SKM-1 treated with dmso at 0.1 percent for 144 hours (cell line): Measurements from ENCODE around the gene NELFB.
A peak's percentile ranks its signal among the peaks of the same experiment; 100 is the strongest.

Experiments used
- DNase-seq: peaks from one replicate; lab custom pipeline; 2025; ENCODE audit not compliant: unreplicated experiment; lab: John Stamatoyannopoulos, UW

NELFB gene

GRCh38 chr9:137302449-137303150 lies 47.5 kb downstream of the NELFB start:
- peak; percentile 61 for DNase-seq

- DNase-seq = no peak
Observed at GRCh38 chr9:137303151-137303892, 48.2 kb downstream of the NELFB start.

GRCh38 chr9:137303893-137304382 lies 48.8 kb downstream of the NELFB start:
- DNase-seq = no peak

- no peak for DNase-seq
Observed at GRCh38 chr9:137304383-137305059, 49.4 kb downstream of the NELFB start.

- DNase-seq = no peak
Observed at GRCh38 chr9:137305060-137305797, 50.1 kb downstream of the NELFB start.

- no peak for DNase-seq
Observed at GRCh38 chr9:137305798-137306065, 50.6 kb downstream of the NELFB start.

GRCh38 chr9:137306066-137306849 lies 51.1 kb downstream of the NELFB start:
- no peak for DNase-seq

GRCh38 chr9:137306850-137307254 lies 51.7 kb downstream of the NELFB start:
- no peak for DNase-seq

GRCh38 chr9:137307255-137308056 lies 52.3 kb downstream of the NELFB start:
- no peak for DNase-seq

- DNase-seq = no peak
Observed at GRCh38 chr9:137308057-137308619, 53.0 kb downstream of the NELFB start.

GRCh38 chr9:137309368-137310188 lies 54.5 kb downstream of the NELFB start:
- no peak for DNase-seq

- DNase-seq = no peak
Observed at GRCh38 chr9:137310189-137311052, 55.3 kb downstream of the NELFB start.

GRCh38 chr9:137311171-137311985 lies 56.3 kb downstream of the NELFB start:
- no peak for DNase-seq

- DNase-seq = no peak
Observed at GRCh38 chr9:137311986-137312851, 57.1 kb downstream of the NELFB start.

GRCh38 chr9:137312852-137313325 lies 57.8 kb downstream of the NELFB start:
- DNase-seq = no peak
